Chondrocyte (in vitro differentiated cells): ENCODE results near the gene GTF2IRD2. TPM values are rescaled to one million over a fixed set of nuclear protein-coding genes. Genes with fewer than 3 reads are reported as not detected.
A peak's percentile ranks its signal among the peaks of the same experiment; 100 is the strongest.
"Not testable (repeated sequence)": the region's sequence is repeated elsewhere in the genome, so short reads cannot be mapped to it uniquely, and the experiment has no call there.

Source experiments
- DNase-seq: peaks from one replicate; pipeline ENCODE4 v3.0.0; 2021; ENCODE audit warnings: mixed read lengths, low spot score
- H3K27ac Mint-ChIP-seq: one replicate; pipeline ENCODE4 v1.8.0; 2021; ENCODE audit warnings: mild to moderate bottlenecking, moderate library complexity, mixed read lengths; ENCODE audit not compliant: unreplicated experiment
- H3K27me3 Mint-ChIP-seq: 2 replicates; pipeline ENCODE4 v1.8.0; 2021; ENCODE audit warnings: low read depth, mixed read lengths
- H3K36me3 Mint-ChIP-seq: 2 replicates; pipeline ENCODE4 v1.8.0; 2021; ENCODE audit warnings: low read depth, mixed read lengths
- H3K4me1 Mint-ChIP-seq: 2 replicates; pipeline ENCODE4 v1.8.0; 2021; ENCODE audit warnings: low read depth, mild to moderate bottlenecking, mixed read lengths
- H3K4me3 Mint-ChIP-seq: one replicate; pipeline ENCODE4 v1.8.0; 2021; ENCODE audit warnings: mild to moderate bottlenecking, moderate library complexity, mixed read lengths; ENCODE audit not compliant: unreplicated experiment
- H3K9me3 Mint-ChIP-seq: 2 replicates; pipeline ENCODE4 v1.8.0; 2021; ENCODE audit warnings: low read depth, mixed read lengths
- long read RNA-seq: library from polyadenylated mRNA; stranded (forward); transcript quantifications from one replicate; pipeline ENCODE4 v2.0.0, GENCODE V29; 2021
- total RNA-seq: library from RNA; stranded (reverse); gene quantifications from 3 replicates; pipeline ENCODE4 v1.2.1, GENCODE V29; 2021
- TF ChIP-seq, protein P1 (sequence below): fragments of 200-600 bp; sonication (generic); IDR thresholded peaks from 2 replicates; pipeline ENCODE4 v1.5.0; 2021; ENCODE audit warnings: antibody characterized with exemption, mild to moderate bottlenecking, moderate library complexity

Gene GTF2IRD2
- 14.5 to 16.2 TPM (median 15.1 TPM) in 3 replicates for total RNA-seq
- long read RNA-seq, transcript GTF2IRD2-201 (16 exons, 3,558 nt): minor isoform, 5 of 22 reads
- long read RNA-seq, transcript GTF2IRD2-205 (3 exons, 578 nt): major isoform, 6 of 22 reads
- long read RNA-seq, partial matches to known transcripts: 3 of 22 reads
- long read RNA-seq, other reads (novel, unspliced or antisense): 8 of 22 reads

DNA sequence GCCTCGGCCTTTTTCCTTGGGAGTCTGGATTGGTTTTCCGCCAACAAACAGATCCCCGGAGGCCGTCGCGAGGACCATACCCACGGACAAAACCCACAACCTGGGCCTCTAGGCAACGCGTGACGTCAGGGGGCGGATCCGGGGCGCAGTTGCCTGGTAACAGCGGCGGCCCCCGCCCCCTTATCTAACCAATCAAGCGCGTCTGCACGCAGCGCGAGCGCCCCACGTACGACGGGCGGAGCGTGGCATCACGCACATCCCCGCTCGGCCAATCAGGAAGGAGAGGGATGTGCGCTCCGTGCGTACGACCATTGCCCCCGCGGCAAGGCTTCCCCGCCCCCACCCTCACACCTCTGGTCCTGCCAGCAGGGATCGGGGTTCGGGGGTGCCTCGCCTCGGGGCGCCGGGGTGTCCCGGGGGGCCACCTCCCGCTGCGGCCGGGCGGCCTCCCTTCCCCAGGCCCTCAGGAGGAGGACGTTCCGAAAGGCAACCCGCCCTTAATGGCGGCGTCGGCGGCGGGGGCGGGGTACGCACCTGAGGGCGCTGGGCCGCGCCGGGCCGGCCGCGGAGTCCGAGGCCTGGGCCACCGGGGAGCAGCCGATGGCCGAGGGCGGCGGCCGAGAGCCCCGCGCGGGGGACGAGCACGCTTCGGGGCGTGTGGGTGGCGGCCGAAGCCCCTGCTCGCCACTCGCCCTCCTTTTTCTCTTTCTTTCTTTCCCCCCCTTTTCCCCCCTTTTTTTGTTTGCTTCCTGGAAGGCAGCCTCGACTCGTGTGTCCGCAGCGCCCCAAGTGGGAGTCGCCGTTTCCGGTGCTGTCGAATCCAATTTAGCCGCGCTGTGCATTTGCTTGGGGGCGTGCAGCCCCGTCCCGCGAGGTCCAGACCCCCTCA lies at the start of gene GTF2IRD2:
Gene GTF2IRD2 (minus strand): TSS at position 773 of the 889 bp plus-strand sequence. CDS start 15,227 bp downstream, outside the sequence.
- H3K4me3 Mint-ChIP-seq: peak within 1 kb of the TSS; percentile 62
- H3K27me3 Mint-ChIP-seq, H3K36me3 Mint-ChIP-seq, H3K4me1 Mint-ChIP-seq, H3K9me3 Mint-ChIP-seq, DNase-seq: not testable (repeated sequence)
- TF ChIP-seq, protein P1, sequence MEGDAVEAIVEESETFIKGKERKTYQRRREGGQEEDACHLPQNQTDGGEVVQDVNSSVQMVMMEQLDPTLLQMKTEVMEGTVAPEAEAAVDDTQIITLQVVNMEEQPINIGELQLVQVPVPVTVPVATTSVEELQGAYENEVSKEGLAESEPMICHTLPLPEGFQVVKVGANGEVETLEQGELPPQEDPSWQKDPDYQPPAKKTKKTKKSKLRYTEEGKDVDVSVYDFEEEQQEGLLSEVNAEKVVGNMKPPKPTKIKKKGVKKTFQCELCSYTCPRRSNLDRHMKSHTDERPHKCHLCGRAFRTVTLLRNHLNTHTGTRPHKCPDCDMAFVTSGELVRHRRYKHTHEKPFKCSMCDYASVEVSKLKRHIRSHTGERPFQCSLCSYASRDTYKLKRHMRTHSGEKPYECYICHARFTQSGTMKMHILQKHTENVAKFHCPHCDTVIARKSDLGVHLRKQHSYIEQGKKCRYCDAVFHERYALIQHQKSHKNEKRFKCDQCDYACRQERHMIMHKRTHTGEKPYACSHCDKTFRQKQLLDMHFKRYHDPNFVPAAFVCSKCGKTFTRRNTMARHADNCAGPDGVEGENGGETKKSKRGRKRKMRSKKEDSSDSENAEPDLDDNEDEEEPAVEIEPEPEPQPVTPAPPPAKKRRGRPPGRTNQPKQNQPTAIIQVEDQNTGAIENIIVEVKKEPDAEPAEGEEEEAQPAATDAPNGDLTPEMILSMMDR: peak; percentile 44
- H3K27ac Mint-ChIP-seq: peak within 1 kb of the TSS; percentile 51

DNA sequence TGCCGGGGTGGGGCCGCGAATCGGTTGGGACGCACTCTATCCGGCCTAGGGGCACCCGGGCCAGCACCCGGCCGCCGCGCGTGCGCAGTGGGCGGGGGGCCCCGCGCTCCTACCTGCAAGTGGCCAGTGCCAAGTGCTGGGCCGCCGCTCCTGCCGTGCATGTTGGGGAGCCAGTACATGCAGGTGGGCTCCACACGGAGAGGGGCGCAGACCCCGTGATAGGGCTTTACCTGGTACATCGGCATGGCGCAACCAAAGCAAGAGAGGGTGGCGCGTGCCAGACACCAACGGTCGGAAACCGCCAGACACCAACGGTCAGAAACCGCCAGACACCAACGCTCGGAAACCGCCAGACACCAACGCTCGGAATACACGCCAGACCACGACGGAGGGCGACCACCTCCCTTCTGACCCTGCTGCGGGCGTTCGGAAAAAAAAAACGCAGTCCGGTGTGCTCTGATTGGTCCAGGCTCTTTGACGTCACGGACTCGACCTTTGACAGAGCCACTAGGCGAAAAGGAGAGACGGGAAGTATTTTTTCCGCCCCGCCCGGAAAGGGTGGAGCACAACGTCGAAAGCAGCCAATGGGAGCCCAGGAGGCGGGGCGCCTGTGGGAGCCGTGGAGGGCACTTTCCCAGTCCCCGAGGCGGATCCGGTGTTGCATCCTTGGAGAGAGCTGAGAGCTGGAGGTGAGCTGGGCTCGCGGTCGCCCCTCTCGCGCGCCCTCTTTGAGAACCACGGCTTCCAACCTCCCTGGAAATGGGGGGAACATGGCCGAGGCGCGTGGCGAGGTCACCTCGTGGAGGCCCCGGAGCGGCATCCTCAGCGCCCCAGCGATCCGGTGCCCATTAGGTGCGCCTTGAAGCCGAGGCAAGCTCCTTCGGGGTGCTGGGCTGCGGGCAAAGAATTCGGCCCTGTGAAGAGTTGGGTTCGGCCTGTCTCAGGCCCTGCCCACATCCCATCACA lies 39.0 kb upstream of the GTF2IRD2 start:
- not testable (repeated sequence) for DNase-seq, H3K27me3 Mint-ChIP-seq, H3K36me3 Mint-ChIP-seq, H3K4me1 Mint-ChIP-seq, H3K9me3 Mint-ChIP-seq
- Mint-ChIP-seq H3K4me3 (peak overlapping the region; percentile 75), H3K27ac (peak overlapping the region; percentile 94)

DNA sequence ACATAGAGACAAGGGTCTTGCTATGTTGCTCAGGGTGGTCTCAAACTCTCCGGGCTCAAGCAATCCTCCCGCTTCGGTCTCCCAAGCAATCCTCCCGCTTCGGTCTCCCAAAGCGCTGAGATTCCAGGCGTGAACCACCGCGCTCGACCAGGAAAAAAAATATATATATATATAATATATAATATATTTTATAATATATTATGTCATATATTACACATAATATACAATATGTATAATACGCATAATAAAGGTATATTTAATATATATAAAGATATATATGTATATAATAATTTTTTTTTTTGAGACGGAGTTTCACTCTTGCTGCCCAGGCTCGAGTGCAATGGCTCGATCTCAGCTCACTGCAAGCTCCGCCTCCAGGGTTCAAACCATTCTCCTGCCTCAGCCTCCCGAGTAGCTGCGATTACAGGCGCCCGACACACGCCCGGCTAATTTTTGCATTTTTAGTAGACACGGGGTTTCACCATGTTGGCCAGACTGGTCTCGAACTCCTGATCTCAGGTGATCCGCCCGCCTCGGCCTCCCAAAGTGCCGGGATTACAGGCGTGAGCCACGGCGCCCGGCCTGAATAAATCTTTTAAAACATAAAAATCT lies 38.2 kb upstream of the GTF2IRD2 start:
- DNase-seq, H3K36me3 Mint-ChIP-seq, H3K9me3 Mint-ChIP-seq, H3K27ac Mint-ChIP-seq, H3K27me3 Mint-ChIP-seq, H3K4me1 Mint-ChIP-seq: not testable (repeated sequence)
- H3K4me3 Mint-ChIP-seq: peak overlapping the region; percentile 53

DNA sequence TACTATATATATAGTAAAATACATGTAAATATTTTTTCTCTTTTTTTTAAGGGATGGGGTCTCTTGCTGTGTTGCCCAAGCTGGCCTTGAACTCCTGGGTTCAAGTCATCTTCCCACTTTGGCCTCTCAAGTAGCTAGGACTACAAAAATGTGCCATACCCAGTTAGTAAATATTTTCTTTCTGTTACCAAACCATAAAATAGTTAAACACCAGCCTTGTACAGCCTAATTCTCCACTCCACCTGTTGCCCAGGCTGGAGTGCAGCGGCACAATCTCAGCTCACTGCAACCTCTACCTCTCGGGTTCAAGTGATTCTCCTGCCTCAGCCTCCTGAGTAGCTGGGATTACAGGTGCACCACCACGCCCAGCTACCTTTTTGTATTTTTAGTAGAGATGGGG lies 33.9 kb upstream of the GTF2IRD2 start:
- not testable (repeated sequence) for H3K4me3 Mint-ChIP-seq, H3K27me3 Mint-ChIP-seq, H3K36me3 Mint-ChIP-seq, DNase-seq, H3K27ac Mint-ChIP-seq, H3K9me3 Mint-ChIP-seq, H3K4me1 Mint-ChIP-seq

DNA sequence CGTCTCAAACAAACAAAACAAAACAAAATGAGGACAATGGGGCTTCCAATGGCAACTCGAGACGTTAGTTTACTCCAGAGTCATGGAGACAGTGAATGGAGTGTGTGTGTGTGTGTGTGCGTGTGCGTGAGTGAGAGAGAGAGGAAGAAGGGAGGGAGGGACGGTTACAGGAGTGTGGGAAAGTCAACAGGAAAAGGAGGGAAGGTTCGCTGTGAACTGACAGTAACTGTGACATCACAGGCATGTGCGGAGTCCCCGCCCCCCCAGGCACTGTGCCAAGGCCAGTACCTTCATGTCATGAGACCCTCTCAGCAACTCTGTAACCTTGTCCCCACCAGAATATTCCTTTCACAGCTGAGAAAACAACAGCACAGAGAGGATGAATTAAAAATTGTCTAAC lies 30.7 kb upstream of the GTF2IRD2 start:
- not testable (repeated sequence) for H3K4me1 Mint-ChIP-seq, H3K4me3 Mint-ChIP-seq, H3K36me3 Mint-ChIP-seq, DNase-seq, H3K27ac Mint-ChIP-seq, H3K27me3 Mint-ChIP-seq, H3K9me3 Mint-ChIP-seq

DNA sequence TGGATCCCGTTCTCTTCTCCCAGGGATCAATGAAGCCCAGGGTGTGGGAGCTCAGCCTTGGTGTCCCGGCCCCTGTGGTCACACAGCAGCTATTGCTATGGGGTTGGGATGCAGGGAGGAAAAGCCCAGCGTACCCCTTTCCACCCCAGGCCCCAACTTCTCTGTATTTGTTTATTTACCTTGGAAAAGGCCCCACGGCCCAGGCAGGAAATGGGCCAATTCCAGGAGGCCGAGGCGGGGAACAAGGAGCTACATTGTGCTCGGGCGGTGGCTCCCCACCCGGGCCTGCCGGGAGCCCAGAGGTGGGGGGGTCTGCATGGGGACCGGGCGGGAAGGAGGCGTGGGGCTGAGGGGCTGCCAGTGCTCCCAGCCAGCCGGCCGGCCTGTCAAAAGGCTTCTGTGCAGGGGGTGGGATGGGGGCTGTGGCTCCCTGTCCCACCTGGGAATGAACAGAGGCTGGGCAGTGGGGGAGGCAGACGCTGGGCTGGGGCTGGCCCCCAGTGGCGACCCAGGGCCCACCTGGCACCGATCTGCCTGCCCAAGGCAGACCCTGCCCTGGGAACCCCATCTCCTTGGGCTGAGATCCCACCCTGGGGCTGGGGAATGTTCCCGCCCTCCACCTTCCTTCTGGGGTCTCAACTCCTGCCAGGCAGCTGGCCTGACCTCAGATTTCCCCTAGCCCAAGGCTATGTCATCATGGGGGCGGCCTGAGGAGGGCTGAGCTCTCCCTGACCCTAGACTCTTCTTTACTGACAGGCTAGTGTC lies 23.5 kb upstream of the GTF2IRD2 start:
- H3K27ac Mint-ChIP-seq: peak overlapping the region; percentile 79
- H3K36me3 Mint-ChIP-seq, H3K4me3 Mint-ChIP-seq, H3K27me3 Mint-ChIP-seq, DNase-seq, H3K4me1 Mint-ChIP-seq, H3K9me3 Mint-ChIP-seq: not testable (repeated sequence)

DNA sequence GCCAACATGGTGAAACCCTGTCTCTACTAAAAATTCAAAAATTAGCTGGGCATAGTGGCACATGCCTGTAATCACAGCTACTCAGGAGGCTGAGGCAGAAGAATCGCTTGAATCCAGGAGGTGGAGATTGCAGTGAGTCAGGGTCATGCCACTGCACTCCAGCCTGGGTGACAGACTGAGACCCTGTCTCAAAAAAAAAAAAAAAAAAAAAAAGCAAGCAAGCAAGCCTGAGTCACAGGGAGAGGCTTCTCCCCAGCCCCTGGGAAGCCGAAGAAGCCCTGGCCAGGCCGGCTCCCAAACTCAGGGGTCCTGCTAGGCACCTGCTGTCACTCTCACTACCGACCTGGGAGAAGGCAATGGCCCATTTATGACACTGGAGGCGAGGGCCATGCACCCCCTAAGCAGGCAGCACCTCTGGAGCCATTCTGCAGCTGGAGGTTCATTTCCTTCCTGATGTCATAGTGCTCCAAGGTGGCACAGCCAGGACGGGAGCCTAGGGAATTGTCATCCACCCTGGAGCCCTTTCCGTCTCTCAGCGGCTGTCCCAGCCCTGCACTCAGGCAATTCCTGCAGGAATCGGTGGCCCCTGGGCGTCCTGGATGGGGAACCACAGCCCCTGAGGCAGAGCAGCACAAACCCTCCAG lies 22.8 kb upstream of the GTF2IRD2 start:
- DNase-seq, H3K4me3 Mint-ChIP-seq, H3K27me3 Mint-ChIP-seq, H3K36me3 Mint-ChIP-seq, H3K4me1 Mint-ChIP-seq, H3K9me3 Mint-ChIP-seq: not testable (repeated sequence)
- H3K27ac Mint-ChIP-seq: peak overlapping the region; percentile 79

DNA sequence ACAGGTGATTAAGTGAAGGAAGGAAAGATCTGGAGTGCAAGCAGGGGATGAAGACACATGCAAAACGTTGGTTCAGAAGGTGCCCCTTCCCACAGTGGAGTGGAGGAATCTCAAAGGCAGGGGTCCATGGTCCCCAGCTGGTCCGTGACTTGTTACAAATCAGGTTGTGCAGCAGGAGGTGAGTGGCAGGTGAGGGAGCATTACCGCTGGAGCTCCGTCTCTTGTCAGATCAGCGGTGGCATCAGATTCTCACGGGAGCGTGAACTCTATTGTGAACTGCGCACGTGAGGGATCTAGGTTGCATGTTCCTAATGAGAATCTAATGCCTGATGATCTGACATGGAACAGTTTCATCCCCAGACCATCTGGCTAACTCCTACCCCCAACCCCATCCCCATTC lies 21.1 kb upstream of the GTF2IRD2 start:
- not testable (repeated sequence) for H3K4me1 Mint-ChIP-seq, H3K27ac Mint-ChIP-seq, H3K27me3 Mint-ChIP-seq, H3K4me3 Mint-ChIP-seq, H3K9me3 Mint-ChIP-seq, H3K36me3 Mint-ChIP-seq, DNase-seq

DNA sequence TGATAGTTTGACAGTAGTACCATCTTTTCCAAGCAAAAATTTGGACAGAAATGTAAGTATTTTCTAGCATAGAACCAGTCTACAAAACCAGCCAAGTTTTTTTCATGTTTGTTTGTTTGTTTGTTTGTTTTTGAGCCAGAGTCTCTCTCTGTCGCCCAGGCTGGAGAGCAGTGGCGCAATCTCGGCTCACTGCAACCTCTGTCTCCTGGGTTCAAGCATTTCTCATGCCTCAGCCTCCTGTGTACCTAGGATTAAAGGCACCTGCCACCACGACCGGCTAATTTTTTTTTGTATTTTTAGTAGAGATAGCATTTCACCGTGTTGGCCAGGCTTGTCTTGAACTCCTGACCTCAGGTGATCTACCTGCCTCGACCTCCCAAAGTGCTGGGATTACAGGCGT lies 14.4 kb upstream of the GTF2IRD2 start:
- H3K27ac Mint-ChIP-seq, H3K4me3 Mint-ChIP-seq, DNase-seq, H3K36me3 Mint-ChIP-seq, H3K9me3 Mint-ChIP-seq, H3K27me3 Mint-ChIP-seq, H3K4me1 Mint-ChIP-seq: not testable (repeated sequence)

DNA sequence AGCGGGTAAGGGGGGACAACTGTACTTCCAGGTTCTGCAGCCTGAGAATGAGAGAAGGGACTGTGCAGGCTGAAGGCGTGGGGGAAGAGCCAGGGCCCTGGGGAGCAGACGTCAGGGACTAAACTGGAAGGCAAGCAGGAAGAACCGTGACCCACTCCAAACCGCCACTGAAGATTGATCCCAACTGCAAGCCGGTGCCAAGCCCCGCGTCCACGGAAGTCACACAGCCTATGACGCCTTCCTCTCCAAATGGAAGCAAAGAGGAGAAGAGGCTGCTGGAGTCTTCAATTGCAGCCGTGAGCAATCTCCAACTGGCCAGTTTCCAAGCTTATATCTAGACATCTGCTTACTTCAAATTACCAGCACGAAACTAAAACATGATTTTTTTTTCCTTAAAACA lies 1.6 kb downstream of the GTF2IRD2 start:
- not testable (repeated sequence) for H3K9me3 Mint-ChIP-seq, H3K4me1 Mint-ChIP-seq, H3K4me3 Mint-ChIP-seq, H3K27me3 Mint-ChIP-seq, H3K36me3 Mint-ChIP-seq, H3K27ac Mint-ChIP-seq, DNase-seq
